HG02759 (cell line): ENCODE data around the gene NXT1.
A peak's percentile ranks its signal among the peaks of the same experiment; 100 is the strongest.
"Not testable (repeated sequence)": the region's sequence is repeated elsewhere in the genome, so short reads cannot be mapped to it uniquely, and the experiment has no call there.

Source experiments
- ATAC-seq: cut with Tn5 transposase; IDR thresholded peaks from one replicate; pipeline ENCODE4 v1.9.1; 2021; ENCODE audit warnings: mild to moderate bottlenecking, moderate library complexity; ENCODE audit not compliant: unreplicated experiment

NXT1 gene

DNA sequence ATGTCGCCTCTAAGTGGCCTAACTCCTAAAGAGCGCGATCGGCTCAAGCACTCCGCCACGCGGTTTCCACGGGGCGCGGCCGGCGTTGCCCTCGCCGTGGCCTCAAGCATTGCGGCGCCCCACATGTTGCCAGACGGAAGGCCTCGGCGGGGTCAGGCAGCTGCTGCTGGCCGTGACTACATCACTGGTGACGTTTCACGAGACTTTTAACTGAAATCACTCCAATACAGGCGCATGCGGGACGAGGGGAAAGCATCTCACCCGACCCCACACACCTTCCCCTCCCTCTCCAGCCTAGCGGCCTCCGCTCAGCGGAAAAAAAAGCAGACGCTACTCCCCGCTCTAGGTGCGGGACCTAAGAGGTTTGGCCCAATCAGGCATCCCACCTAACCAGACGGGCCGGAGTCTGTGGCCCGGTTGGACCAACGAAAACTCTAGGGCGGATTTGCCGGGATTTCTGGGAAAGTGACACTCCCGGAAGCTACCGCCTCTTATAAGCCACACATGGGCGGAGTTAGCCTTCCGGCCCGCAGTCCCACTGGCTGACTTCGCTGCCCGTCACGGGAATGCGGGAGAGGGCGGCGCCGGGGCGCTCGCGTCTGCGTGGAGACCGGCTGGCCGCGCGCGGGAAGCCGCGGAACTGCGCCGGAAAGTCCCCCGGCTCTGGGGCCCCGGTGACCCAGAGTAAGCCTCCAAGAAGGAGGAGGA is at the start of gene NXT1:
NXT1 (plus strand) TSS at position 596 of the 708 bp plus-strand sequence. CDS start 3,251 bp downstream, outside the sequence.
- peak; percentile 83 for ATAC-seq

DNA sequence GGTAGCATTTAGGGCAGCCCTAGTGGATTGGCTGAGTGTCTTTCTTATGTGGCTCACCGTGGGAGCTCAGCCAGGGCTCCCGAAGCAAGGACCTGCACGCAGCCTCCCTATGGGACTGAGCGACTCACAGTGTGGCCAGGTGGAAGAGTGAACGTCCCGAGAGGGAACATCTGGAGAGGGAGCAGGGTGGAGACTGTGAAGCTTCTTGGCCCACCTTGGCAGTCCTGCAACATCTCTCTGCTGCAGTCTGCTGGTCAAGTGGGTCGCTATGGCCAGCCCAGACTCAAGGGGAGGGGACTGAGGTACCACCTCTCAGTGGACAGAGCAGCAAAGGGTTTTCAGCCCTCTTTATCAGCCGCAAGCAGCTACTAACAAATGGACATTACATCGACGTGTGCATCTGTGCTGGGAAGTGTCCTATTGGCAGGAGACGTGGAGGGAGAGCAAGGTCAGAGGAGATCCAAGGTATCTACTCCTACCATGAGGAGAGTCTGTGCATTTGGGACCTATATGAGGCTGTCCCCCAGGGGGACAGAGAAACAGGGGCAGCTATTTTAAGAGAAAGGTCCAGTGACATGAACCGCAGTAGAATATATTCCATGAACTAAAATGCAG is 49.0 kb upstream of the NXT1 start:
- no peak for ATAC-seq

DNA sequence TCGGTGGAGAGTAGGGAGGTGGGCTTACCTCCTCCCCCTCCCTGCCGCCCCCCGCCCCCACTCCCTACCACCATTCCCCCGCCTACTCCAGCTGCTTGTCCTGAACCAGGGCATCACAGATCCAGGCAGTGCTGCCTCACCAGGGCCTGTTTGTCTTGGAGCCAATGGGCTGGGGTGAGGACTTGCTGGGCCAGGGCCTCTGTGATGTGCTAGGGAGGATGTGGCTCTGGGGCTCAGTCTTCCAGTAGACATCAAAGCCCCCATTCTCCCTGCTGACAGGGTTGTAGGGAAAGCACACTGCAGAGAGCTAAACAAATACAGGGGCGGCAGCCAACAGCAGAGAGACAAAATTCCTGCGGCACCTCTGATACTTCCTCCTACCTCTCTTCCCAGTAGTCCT is 48.2 kb upstream of the NXT1 start:
- ATAC-seq, result no peak

DNA sequence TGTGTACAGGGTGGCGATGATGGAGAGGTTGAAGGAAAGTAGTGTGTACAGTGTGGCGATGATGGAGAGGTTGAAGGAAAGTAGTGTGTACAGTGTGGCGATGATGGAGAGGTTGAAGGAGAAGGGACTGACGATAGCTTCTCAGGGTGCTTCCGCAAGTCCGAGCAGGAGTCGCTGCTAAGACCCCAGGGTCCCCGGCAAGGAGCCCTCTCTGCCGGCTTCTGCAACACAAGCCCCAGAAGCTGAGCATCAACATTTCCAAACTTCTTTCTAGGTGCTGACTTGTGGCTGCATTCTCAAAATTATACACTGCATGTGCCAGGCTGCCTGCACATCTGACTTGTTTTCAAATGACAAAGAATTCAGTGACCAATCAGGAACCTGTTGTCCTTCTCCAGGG is 47.8 kb upstream of the NXT1 start:
- no peak for ATAC-seq

DNA sequence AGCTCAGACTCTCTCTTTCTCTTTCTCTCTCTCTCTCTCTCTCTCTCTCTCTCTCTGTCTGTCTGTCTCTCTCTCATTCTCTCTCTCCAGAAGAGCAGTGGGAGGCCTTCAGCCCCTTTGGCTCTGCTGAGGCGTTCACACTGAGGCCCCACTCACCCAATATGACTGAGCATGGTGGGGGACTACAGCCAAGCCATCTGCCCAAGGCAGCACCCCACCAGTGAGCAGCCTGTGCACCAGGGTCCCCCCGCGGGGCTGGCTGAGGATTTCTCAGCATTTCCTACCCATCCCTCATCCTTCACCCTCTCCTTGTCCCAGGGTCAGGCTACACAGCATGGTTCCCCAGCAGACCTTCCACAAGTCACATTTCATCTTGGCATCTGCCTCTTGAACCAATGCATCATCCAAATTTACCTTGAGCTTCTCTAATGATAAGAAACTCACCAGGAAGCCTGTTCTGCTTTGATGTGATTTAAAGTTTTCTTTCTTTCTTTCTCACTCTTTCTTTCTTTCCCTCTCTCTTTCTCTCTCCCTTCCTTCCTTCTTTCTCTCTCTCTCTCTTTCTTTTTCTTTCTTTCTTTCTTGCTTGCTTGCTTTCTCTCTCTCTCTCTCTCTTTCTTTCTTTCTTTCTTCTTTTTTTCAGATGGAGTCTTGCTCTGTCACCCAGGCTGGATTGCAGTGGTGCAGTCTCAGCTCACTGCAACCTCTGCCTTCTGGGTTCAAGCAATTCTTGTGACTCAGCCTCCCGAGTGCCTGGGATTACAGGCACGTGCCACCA is 47.1 kb upstream of the NXT1 start:
- ATAC-seq, result no peak

DNA sequence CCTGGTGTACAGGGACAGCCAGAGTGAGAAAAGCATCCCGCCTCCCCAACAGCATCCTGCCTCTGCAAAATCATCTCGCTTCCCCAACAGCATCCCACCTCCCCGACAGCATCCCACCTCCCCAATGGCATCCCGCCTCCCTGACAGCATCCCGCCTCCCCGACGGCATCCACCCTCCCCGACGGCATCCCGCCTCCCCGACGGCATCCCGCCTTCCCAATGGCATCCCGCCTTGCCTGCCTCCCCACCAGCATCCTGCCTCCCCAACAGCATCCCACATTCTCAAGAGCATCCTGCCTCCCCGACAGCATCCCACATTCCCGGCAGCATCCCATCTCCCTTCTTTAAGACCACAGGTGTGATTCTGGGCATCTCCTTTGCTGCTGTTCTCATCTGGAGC is 46.0 kb upstream of the NXT1 start:
- ATAC-seq, result no peak

DNA sequence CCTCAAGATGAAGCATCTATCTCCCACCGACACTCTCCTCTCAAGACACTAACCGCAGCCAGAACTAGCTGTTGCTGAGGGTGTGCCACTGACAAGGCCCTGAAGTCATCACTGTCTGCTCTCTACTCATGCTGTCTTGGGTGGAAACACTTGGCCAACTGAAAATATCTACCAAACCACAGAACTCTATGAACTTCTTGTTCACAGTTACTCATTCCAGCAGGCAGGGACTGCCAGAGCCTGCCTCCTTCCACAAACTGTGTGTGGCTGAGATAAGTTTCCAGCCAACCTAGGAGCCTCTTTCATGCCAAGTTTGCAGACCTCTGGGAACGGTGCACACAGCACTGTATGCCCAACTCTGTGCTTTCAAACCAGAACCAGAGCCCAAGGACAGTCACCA is 45.5 kb upstream of the NXT1 start:
- no peak for ATAC-seq

DNA sequence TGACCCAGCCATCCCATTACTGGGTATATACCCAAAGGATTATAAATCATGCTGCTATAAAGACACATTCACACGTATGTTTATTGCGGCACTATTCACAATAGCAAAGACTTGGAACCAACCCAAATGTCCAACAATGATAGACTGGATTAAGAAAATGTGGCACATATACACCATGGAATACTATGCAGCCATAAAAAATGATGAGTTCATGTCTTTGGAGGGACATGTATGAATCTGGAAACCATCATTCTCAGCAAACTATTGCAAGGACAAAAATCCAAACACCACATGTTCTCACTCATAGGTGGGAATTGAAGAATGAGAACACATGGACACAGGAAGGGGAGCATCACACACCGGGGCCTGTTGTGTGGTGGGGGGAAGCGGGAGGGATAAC is 43.2 kb upstream of the NXT1 start:
- not testable (repeated sequence) for ATAC-seq

DNA sequence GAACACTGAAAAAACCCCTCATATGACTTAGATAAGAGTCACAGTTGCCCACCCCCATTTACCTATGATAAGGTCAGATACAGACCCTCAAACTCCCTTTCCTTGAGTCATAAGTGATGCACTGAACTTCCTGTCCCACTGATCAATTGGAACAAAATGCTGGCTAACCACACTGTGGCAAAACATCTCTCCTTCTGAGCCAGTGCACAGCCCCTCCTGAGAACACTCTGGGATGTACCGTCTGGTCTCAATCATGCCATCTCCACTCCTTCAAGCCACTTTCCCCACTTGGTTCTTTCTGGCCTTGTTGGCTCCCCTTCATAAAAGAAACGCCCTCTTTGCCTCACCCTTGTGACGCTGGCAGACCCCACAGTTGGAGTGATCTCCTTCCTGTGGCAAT is 42.6 kb upstream of the NXT1 start:
- ATAC-seq, result no peak

DNA sequence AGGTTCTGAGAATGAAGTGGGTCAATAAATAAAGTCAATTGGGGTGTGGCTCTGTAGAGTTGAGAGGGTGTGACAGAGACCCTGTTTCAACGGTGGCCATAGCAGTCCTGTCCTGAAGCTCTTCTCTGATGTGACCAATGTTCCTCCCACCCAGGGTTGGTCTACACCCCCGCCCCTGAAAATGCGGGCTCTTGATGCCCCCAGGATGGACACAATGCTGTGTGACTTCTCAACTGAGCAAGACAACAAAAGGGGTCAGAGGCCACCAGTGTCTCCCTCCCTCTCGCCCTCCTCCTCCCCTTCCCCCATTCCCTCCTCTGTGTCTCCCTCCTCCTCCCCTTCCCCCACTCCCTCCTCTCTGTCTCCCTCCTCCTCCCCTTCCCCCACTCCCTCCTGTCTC is 41.7 kb upstream of the NXT1 start:
- no peak for ATAC-seq

DNA sequence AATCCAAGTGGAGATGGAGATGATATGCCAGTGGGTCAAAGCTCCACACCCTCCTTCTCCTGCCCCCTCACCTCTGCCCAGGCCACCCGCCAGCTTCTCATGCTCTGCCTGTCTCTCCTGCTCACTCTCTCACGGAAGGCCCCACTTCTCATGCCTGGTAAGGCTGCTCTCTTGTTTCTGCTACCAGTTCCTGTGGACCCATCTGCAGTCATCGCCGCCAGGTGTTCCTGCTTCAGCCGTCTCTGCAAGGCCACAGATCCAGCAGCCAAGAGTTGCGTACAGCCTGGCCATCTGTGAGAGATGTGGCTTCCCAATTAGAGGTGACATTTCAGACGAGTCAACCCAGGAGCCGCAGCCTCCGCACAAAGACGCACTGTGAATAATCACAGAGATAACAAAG is 40.8 kb upstream of the NXT1 start:
- no peak for ATAC-seq

DNA sequence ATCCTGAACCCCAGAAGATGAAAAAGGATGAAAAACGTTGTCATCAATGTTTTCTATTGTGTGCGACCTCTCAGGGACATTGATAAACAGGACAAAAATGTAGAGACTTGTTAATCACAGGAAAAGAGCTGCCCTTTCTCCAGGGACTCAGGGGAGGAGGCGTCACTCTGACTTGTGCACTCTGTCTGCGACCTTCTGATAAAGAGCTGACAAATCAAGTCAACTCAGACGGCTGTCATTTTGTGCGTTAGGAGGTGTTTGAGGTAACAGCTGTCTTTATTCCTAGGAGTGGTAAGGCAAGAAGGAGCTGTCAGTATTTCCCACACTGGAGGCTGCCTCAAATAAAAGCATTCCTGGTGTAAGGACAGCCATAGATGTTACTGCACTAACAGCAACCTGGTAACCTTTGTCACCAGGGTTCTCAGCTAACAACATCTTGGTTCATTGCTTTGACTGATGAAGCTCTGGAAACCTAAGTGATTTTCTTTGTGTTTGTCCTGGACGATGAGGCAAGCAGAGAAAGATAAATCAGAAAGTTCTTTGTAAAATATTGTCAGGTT is 38.6 kb upstream of the NXT1 start:
- no peak for ATAC-seq

DNA sequence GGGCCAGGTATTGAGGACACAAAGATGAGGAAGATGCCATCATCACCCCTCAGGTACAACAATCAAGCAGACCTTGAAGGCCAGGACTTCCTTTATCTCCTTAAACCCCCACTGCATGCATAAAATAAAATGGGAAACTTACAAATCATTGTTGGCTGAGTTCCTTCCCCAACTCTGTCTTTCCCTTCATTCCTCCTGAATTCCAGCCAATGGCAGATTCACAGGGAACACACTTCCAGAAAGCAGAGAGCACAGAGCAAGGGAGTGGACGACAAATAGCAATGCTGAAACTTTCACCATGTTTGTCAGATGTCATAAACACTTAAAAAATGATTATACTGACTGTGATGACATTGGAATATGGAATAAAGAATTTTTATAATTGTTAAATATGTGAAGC is 37.3 kb upstream of the NXT1 start:
- no peak for ATAC-seq

DNA sequence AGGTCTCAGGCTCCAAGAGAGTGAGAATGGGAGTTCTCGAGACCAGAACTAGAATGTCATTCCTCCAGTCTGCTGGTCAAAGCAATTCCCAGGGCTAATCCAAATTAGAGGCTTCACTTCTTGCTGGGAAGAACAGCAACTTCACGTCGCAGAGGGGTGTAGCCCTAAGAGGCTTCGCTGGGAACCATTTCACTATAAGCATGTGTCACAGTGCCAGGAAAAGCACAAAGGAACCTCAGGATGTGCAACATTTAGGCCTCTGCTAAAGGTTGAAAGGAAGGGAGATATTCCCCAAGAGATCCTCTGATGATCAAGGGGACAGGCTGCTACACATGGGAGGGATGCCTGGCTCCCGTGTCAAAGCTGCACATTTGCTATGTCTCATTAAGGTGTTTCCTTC is 35.9 kb upstream of the NXT1 start:
- ATAC-seq, result no peak

DNA sequence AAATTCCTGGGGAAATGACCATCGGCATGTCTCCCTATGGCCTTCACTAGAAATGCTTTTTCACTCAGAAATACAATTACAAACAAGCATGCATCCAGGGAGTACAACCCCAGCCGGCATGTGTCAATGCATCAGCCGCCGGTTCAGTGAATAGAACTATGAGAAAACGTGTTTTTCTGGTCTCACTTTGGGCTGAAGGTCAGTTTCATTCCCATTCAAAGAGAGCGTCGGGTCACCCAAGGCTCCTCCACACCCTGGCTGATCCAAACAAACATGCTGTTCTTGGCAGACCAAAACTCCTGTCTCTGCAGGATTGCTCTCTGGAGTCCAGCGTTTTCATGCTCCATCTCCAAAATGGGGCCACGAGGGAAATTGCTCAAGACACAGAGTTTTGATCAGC is 35.5 kb upstream of the NXT1 start:
- no peak for ATAC-seq

DNA sequence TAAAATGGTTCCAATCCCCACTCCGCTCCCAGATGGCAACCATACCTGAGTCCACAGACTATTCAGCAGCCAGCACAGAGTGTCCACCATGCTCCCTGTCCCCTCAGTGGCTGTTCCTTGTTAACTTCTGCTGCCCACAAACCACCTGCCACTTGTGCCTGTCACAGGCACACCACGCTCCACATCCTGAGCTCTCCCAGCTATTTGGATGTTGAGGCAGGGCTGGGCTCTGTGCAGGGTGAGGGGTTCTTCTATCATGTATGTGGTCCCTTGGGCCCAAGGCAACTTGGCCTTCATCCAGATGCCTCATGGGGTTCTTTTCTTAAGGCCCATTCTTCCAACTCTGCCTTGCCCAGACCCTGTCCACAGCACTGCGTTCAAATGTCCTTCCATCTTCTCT is 34.0 kb upstream of the NXT1 start:
- no peak for ATAC-seq

DNA sequence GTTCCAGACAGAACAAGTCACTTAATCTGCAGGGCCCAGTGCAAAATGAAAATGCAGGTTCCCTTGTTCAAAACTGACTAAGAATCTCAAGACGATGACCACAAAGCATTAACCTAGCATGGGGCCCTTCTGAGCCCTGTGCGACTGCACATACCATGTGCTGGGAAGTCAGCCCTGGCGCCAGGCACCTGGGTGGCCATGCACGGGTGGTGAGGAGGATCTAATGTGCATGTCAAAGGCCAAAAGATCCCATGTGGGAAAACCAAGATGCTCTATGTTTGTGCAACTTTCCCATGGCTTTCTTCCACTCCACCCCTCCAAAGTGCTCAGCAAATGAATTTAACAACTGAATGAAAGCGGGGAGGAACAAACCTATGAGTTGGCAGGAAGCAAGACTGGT is 33.5 kb upstream of the NXT1 start:
- ATAC-seq, result no peak

DNA sequence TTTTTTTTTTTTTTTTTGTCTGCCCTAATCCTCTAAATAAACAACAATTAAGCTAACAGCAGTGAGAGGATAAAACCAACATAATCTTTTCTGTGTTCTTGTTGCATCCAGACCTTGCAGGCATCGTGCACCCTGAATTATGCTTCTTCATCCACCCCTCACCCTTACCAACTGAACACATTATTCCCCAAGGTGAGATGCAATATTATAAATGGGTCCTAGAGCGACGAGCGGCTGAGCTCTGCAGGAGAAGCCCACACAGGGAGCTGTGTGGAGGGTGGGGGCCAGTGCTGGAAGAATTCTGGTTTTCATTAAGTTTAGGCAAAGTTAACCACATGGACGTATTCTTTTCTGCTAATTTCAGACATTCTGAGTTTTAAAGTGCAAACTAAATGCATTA is 32.2 kb upstream of the NXT1 start:
- ATAC-seq, result no peak

DNA sequence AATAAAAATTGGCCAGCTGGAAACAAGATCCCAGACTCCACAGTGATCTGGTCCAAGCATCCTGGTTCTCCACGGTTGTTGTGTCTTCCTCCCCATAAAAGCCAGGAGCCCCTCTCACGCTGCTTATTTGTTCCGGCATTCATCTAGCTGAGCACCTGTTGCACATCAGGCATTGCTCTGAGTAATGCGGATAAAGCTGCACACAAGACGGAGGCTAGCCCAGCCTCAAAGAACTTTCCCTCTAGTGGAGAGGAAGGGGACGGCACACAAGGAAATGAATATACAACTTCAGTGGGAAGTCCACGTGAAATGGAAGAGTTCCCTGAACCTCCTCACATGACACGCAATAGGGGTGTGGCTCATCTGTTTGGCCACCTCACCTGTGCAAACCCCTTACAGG is 30.3 kb upstream of the NXT1 start:
- ATAC-seq, result no peak

DNA sequence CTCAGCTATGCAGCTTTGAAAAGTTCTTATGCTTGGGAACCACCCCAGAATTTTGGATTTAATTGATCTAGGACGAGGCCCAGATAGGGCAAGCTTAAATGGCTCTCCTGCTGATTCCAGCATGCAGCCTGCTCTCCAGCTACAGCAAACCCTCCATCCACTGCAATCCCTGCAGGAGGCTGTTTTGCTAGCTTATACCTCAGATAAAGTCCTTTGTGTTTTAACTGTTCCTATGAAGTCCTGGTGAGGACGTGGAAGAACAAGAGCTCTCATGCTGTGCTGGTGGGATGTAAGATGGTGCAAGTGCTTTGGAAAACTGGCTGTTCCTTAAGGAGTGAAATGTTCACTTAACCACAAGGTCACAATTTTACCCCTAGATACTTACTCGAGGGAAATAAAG is 25.5 kb upstream of the NXT1 start:
- no peak for ATAC-seq

DNA sequence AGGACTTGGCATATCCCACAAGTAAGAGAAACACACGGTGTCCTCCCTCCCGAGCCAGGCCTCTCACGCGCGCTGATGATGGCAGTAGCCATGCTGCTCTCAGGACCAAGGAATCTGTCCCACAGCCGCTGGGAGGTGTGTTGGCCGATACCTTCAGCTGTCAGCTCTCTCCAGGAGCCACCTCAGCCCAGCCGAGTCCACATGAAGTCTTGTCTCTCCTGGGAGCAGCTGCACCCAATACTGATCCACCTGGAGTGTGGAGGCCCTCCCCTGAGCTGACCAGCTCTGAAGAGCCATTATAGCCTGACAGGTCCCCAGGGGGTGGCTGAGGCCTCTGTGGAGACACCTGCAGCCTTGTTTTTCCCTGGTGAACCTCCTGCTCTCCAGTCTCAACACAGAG is 23.8 kb upstream of the NXT1 start:
- no peak for ATAC-seq
